GM21825 (cell line): ENCODE measurements around the gene PLEKHM3.

ENCODE experiments used
- ATAC-seq: cut with Tn5 transposase; IDR thresholded peaks from one replicate; pipeline ENCODE4 v1.9.1; 2021; ENCODE audit warnings: mild to moderate bottlenecking, moderate library complexity; ENCODE audit not compliant: unreplicated experiment

Gene PLEKHM3

DNA sequence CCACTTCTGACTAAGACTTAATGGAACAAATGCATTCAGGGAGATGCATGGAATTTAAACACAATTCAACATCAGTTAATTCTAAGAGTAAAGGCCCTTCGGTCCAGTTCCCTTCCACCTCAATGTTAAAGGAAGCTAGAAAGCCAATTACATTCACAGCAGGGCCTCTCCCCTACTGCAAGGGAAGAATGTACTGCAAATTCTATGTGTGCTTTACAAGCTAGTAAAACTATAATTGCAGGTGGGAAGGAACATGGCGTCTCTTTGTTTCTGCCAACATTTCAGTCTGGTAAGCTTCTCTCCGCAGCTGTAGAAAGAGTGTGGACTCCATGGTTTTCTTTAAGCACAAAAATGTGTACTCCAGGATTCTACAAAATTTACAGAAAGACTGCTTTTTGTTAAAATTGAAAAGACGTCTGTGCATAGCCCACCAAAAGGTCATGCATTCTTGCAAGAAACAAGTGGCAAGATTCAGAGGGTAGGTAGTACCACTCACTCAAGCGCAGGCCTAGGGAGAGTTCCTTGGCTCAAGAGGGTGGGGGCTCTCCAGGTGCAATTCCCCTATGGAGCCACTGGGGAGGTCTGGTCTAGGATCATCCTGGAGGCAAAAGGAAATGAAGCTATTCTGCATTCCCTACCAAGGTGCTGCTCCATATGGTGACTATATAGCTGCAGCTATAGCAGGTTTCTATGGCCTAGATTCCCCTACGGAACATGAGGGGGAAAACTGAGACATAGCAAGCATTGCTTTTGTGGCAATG is 128.6 kb downstream of the PLEKHM3 start:
- no peak for ATAC-seq

DNA sequence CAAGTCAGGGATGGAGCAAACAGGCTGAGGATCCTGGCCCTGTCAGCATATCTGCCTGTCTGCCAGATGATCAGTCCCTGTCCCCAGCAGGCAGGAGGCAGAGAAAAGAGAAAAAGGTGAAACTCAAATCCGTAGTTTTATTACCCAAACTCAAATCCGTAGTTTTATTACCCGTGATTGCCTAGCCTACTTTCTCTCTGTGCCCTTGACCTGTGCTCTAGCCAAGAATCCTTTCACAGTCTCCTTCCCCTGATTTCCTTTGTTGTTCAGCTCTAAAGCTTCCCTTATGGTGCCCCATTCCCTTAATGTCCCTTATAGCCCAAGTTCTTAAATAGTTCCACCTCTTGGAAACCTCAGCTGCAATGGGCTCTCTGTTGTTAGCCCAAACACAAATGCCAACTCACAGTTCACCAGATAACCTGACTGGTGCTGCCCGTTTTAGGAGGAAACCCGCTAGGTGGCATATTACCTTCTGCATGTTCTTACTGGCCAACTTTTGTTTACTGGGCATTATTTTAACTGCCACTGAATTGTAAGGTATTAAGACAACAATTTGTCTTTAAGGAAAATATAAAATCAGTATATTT is 130.0 kb downstream of the PLEKHM3 start:
- ATAC-seq: no peak

DNA sequence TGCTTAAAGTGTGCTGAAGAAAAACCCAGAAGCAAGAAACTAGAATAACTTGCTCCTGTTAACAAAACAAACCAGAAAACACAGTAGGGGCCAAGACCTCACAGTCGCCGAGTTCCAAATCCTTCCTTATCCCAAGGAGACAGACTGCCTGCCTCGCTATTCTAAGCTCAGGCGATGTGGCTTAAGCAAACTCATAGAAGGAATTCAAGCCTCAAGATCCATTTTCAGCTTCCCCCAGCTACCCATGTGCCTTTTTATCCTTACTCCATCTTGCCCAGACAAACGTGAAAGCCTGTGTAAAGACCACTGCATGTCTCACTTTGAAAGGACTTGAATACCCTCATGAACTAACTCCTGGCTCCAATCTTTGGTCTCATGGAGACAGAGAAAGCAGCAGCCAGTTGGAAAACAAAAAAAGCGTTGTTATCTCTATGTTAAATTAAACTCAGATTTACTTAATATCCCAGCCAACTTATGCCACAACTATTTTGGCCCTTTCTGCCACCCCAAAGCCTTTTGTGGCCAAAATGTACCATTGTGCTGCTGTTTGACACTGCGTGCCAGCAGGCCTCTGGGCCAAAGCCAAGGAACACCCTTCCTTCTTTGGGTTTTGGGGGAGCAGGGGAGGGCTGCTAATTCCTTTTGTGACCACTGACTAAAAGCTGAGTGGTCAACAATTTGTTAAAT is 132.5 kb downstream of the PLEKHM3 start:
- no peak for ATAC-seq

DNA sequence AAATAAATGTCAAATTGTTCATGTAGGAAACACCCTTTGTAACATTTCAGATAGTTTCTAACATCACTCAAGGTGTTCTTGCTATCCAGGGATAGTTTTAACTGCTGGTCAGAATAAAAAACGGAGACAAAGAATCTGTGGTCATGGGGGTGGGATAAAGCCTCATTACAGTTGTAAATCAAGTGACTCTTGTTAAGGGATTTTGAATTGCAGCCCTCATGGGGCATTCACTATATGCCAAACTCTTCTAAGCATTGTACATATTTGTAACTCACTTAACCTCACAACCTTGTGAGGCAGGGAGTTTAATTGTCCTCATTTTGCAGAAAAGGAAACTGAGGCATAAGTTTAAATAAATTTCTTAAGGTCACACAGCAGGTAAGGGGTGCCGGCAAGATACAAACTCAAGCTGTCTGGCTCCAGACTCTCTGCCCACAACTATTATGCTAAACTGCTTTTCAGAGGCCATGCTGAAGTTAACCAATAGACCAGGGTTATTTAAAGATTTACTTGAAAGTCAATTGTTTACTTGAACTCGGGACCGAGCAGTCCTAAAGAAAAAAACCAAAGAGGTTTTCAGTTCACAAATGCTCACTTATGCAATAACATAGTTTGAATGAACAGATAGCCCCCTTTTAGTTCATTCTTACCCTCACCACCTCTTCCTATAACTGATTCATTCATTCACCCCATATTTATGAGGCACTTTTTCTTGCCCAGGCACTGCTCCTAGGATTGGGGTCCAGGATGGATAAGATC is 134.1 kb downstream of the PLEKHM3 start:
- ATAC-seq: no peak

DNA sequence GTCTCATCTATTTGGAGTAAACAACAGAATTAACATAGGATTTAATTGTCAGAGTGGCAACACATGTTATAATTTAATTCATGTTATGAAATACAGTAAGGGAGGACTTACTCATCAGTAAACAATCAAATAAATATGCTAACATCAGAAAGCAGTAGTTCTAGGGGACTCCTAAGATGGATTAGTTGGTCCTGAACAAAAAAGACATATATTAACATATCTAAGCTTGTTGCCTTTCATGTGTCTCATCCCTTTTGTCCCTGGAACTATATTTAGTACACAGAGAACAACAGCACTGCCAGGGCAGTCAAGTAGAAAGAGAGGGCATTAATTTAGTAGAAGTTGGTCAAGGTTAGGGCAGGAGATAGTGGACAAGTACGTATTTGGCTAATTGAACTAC is 137.8 kb downstream of the PLEKHM3 start:
- ATAC-seq: no peak

DNA sequence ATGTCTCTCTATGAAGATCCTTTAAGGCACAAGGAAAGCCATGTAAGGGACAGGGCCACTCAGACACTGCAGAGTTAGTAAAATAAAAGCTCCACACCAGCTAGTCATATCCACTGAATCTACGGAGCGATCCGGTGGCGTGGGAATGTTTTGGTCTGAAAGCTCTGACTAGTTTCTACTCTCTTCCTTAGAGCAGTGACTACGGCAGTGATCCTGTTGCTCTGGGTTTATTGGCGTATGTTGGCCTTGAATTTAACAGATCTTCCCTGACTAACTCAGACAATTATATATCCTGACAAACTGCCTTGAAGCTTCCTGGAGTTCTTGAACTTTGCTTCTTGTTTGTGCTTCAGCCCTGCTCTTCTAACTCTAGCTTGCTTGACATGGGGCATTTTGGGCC is 140.3 kb downstream of the PLEKHM3 start:
- no peak for ATAC-seq

DNA sequence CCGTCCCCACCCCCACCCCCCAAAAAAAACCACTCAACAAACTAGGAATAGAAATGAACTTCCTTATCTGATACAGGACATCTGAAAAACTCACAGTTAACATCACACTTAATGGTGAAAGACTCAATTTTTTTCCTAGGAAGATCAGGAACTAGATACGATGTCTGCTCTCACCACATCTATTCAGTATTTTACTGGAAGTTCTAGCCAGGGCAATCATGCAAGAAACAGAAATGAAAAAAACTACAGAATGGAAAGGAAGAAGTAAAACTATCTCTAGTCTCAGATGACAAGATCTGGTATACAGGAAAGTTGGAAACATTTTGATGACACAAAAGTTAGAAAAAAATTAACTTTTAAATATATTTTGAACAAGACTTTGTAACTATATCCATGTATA is 141.2 kb downstream of the PLEKHM3 start:
- no peak for ATAC-seq

DNA sequence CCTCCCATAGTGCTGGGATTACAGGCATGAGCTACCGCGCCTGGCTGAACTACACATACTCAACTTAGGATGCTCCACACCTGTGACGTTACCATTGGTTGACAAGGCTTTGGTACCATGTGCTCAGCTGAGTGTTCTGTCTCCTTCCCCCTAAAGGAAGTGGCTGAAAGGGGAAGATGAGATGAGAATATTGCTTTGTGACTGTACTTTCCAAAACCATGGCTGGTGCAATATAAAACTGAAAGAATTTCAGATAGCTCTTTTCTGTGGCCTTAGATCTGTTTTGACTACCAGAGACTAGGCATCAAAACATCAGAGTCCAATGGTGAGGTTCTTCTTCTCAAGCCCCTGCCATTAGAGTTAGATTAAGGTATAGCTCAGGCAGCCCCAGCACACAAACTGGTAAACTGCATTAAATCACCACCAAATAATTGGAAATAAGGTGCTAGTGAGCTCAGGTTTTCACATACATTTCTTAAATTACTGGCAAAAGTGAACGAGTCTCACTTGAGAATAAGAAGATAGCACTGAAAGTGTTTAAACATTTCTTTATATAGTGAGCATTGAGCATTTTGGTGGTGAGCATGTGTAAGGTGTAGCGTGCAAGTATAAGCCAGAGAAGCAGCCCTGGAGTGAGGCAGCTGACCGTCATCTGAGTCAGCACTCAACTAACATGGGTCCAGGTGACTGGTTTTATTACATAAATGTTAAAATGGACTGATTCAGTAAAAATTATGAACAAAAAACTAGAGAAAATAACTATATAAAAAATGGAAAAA is 142.1 kb downstream of the PLEKHM3 start:
- peak; percentile 45 for ATAC-seq

DNA sequence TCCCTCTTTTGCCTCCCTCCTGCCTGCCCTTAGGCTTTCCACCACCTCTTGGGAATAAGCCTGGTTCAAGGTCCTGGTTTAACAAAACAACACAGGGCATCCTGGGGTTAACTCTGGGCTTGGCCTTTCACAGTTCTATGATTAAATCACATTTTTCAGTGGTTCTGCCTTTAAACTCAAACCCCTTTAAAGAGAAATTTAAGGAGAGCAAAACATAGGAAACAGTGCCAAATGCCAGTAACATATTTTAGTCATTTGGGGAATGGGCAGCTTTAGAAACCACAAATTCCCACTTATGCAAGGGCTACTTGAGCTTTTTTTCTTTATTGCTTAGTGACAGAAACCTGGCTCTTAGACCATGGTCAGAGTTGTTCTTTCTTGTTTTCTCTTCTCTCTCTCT is 143.4 kb downstream of the PLEKHM3 start:
- no peak for ATAC-seq

DNA sequence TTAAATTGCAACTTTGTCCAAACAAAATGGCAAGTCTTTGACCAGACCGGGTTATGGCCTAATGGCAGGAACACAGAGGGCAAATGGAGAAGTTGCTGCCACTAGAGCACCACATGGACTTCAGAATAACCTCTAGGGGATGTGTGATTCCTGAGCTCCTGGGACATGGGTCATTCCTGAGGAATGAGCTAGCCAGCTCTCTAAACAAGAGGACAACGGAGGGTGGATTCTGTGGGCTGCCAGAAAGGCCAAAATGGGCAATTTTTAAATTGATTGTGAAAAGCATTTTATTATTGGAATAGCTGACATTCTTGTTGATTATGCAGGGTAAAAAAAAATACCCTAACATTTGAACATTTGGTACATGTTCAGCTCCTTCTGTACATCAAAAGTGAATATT is 145.8 kb downstream of the PLEKHM3 start:
- no peak for ATAC-seq

DNA sequence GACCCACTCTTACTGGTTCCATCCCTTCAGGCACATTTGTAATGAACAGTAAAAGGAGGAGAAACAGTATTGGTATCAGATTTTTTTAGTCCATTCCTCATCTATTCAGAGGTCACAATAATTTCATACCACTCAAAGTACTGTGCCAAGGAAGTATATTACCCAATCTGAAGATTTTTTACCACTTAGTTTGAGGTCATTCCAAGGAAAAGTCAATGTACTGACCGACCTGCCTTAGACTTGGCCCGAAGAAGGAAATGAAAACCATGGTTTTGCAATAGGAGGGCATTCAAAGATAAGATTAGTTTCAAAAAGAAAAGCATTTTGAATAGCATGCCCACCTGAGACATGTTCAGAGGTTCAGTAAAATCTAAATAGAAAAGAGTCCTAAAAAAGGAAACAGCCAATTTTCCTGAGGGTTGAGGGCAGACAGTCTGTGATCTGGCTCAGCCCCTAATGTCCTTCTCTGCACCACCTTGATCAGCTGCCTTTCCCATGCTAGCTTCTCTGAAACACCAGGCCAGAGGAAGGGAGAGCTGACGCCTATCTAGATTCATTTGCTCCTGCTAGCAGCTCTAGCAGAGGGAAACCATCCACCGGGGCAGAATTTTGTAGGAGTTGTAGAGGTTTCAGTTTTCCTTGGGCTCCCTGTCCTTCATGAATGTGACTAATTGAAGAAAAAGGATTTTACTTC is 148.3 kb downstream of the PLEKHM3 start:
- ATAC-seq: no peak

DNA sequence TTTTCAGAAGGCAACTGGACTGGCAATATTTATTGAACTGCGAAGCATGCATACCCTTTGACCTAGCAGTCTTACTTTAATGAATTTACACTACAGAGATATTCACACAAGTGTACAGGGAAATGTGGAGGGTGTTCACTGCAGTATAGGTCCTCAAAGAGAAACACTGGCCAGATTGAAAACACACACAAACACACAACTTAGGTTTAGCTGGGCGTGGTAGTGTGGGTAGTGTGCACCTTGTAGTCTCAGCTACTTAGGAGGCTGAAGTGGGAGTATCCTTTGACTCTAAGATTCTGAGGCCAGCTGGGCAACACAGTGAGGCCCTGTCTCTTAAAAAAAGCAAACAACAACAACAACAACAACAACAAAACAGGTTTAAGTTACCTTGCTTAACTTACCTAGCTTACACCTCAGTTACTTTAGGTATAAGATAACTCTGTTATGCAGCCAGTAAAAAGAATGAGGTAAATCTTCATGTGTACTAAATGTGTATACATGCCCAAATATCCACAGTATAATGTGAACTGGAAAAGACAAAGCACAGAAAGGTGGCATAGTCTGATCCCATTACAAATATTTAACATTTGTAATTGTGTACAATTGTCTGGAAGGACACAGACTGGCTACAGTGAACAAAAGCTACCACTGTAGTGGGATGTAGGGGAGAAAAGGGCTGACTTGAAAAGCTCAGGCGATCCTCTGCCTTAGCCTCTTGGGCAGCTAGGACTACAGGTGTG is 149.7 kb downstream of the PLEKHM3 start:
- no peak for ATAC-seq

DNA sequence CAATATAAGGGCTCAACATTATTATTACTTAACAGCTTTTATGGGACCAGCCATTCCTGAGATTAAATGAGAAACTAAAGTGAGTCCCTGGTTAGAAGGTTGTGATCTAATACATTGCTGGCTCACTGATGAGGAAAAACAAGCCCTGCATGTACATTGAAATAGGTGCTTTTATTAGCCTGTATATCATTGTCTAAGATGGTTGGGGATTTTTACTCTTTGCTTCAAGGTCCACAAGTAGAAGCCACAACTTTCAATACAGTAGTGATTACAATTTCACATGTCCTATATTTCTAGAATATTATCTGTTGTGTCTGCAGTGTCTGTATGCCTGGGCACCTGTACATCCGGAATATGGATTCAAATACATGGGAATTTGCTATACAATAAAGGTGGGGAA is 151.5 kb downstream of the PLEKHM3 start:
- peak; percentile 80 for ATAC-seq

DNA sequence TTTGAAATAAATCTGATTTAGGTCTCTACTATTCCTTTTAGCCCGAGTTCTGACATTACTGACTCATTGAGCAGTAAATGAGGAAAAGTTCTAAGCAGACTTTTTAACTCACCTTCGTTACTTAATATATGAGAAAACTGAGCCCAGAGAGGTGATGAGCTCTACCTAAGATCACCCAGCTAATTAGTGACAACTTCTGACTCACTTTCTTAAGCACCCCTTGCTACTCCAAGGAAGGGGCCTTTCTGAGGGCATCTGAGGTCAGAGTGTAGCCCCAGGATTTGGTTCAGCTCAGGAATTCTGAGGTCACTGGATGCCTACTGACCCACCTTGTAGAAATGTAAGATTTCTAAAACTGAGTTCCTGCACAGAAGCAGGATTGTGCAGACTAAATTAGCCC is 153.4 kb downstream of the PLEKHM3 start:
- no peak for ATAC-seq

DNA sequence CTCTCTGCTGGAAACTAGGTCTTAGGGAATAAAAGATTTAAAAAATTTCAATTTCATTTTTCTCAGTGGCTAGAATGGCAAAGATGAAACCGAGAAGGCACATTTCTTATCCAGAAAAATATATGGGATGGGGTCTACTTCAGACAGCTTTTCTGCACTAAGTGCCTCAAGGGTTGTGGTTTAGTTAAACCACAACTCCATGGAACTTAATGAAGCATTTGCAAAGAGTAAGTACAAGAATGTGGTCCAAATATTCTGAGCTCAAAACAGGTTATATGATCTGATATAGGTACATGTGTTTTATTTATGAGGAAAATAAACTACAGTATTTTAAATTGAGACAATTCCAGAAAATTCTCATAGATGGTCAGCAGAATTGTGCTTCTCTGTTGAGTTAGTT is 153.8 kb downstream of the PLEKHM3 start:
- no peak for ATAC-seq

DNA sequence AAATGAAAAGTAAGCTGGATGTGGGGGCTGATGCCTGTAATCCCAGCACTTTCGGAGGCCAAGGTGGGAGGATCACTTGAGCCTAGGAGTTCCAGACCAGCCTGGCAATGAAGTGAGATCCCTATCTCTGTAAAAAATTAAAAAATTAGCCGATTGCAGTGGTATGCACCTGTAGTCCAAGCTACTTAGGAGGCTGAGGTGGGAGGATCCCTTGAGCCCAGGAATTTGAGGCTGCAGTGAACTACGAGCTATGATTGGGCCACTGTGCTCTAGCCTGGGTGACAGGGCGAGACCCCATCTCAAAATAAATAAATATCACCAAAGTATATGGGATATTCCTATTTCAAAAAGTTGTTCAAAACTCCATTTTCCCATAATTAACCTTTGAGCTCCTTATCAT is 154.5 kb downstream of the PLEKHM3 start:
- no peak for ATAC-seq

DNA sequence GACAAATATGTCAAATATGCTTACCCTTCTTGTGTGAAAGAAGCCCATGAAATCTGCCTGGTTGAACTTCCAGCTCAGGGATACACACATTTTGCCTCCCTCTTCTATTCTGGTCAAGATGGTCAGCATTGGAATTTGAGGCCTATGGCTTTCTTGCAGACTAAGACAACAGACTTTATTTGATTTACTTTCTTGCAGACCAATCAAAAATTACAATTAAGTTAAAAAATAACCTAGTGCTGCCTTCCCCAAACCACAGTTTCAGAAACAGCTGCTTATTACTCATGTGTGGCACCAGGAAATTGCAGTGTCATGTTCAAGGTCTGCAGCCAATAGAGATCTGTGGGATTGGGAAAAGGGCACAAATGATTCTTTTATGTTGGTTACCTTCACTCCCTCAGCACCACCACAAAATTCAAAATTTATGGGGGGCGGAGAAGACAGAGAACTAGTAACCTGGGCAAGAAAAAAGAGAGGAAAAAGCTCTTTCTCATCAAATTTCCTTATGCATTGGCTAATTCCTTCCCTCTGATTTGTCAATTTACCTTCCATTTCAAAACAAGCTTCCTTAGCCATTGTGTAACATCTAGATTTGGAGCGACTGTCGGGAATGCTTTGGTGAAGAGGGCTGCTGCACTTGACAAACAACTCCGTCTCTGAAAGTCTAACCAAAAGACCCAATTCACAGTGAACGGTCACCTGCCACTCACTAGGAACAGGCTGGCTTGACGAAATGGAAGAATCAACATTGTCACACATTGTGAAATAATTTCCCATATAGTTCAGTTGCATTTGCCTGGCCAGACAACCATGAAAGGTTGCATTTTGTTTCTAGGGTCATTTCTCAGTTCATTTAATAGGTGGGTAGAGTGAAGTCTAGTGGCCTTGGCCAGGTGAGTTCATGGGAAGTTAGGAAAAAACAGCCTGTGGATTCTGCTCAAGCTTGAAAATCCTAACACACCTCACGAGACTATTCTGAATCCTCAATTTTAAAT is 155.2 kb downstream of the PLEKHM3 start:
- ATAC-seq: peak; percentile 56

DNA sequence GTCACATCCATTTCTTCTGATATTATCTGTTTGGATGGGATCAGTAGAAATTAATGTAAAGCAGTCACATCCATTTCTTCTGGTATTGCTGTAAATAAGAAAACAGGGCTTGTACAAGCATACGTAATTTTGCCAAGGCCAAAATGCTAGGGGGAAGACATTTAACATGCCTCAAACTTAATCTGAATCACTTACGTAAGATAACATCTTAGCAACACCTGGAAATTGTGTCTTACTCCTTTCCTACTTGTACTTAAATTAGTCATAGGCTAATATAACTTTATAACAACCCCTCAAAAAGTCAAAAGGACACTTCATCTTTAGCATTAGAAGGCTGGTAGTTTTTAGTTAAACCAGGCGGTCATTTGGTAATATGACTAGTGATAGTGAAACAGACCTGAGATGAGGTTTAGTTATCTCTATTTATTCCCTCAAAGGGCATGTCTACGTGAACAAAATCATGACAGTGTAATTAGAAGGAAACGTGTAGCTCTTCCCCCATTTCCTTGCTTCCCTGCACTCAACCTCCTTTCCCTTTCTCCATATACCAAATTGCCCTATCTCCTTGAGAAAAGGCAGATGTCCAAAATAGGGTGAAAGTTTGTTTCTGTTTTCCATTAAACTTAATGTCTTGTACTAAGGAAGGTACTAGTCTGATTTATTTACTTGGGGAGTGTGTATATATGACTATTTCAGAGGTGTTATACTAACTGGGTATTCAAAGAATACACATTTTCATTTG is 156.3 kb downstream of the PLEKHM3 start:
- ATAC-seq: no peak
